HepG2 (cell line): Measurements from ENCODE around the gene C12orf43. TPM values are rescaled to one million over a fixed set of nuclear protein-coding genes. Genes with fewer than 3 reads are reported as not detected.
A peak's percentile ranks its signal among the peaks of the same experiment; 100 is the strongest.

ENCODE experiments used
- ARHGAP35 ChIP-seq: sonication (generic); formaldehyde crosslinking; IDR thresholded peaks from 2 replicates; pipeline ENCODE4 v1.9.0; 2022; ENCODE audit warnings: mild to moderate bottlenecking, inconsistent platforms, moderate library complexity, missing genetic modification reagents, borderline replicate concordance
- ATF4 ChIP-seq, 2 experiments: fragments of 450-650 bp in 1 of 2; sonication (generic) in 1 of 2; formaldehyde crosslinking; IDR thresholded peaks; 2 replicates each; pipeline versions ENCODE4 v1.5.0 to v1.8.0; 2020 to 2022; ENCODE audit warnings: mild to moderate bottlenecking in 1 of 2, missing genetic modification reagents in 1 of 2
- ATF5 ChIP-seq: sonication (generic); formaldehyde crosslinking; IDR thresholded peaks from 2 replicates; pipeline ENCODE4 v1.4.0; 2020; ENCODE audit warnings: mild to moderate bottlenecking, low read depth, missing genetic modification reagents
- BORCS8-MEF2B ChIP-seq: sonication (generic); formaldehyde crosslinking; IDR thresholded peaks from 2 replicates; pipeline ENCODE4 v1.8.0; 2022; ENCODE audit warnings: mild to moderate bottlenecking, missing genetic modification reagents
- GTF3A ChIP-seq: sonication (generic); formaldehyde crosslinking; conservative IDR thresholded peaks from 2 replicates; pipeline ENCODE4 v1.4.0; 2020; ENCODE audit warnings: mild to moderate bottlenecking, missing genetic modification reagents
- NCOA2 ChIP-seq: sonication (generic); formaldehyde crosslinking; IDR thresholded peaks from 2 replicates; pipeline ENCODE4 v1.8.0; 2022; ENCODE audit warnings: inconsistent platforms
- NFKBIZ ChIP-seq: IDR thresholded peaks from 2 replicates; pipeline ENCODE4 v1.6.1; 2018; ENCODE audit warnings: missing genetic modification reagents, missing compliant biosample characterization
- NR1H2 ChIP-seq: sonication (generic); formaldehyde crosslinking; IDR thresholded peaks from 2 replicates; pipeline ENCODE4 v1.8.1; 2022; ENCODE audit warnings: low read depth, missing genetic modification reagents, borderline replicate concordance
- NR2C2 ChIP-seq: sonication (generic); formaldehyde crosslinking; IDR thresholded peaks from 2 replicates; pipeline ENCODE4 v1.4.0; 2020; ENCODE audit warnings: missing genetic modification reagents, mild to moderate bottlenecking, moderate library complexity, borderline replicate concordance
- POLR2AphosphoS5 ChIP-seq: IDR thresholded peaks from 2 replicates; pipeline ENCODE4 v1.6.1; 2012; ENCODE audit warnings: low read depth, low read length
- RFX3 ChIP-seq: IDR thresholded peaks from 2 replicates; pipeline ENCODE4 v1.6.1; 2016; ENCODE audit warnings: missing biosample characterization, missing genetic modification reagents
- SKIL ChIP-seq: sonication (generic); formaldehyde crosslinking; IDR thresholded peaks from 2 replicates; pipeline ENCODE4 v1.8.0; 2022; ENCODE audit warnings: missing genetic modification reagents, mild to moderate bottlenecking, moderate library complexity, borderline replicate concordance
- SRF ChIP-seq: IDR thresholded peaks from 2 replicates; pipeline ENCODE4 v1.6.1; 2011; ENCODE audit warnings: mild to moderate bottlenecking, low read depth, low read length, moderate library complexity
- SRSF9 ChIP-seq: fragments of 200-400 bp; formaldehyde crosslinking; IDR thresholded peaks from 2 replicates; pipeline ENCODE4 v1.6.1; 2018; ENCODE audit warnings: borderline replicate concordance, mild to moderate bottlenecking, low read depth, low read length; ENCODE audit not compliant: insufficient read depth, poor library complexity, severe bottlenecking
- STAG1 ChIP-seq: sonication (generic); formaldehyde crosslinking; IDR thresholded peaks from 2 replicates; pipeline ENCODE4 v1.4.0; 2020; ENCODE audit warnings: missing genetic modification reagents
- TCF7L2 ChIP-seq: IDR thresholded peaks from 2 replicates; pipeline ENCODE4 v1.6.1; 2011; ENCODE audit warnings: mild to moderate bottlenecking, low read depth, low read length, moderate library complexity
- ZBTB7B ChIP-seq: sonication (generic); formaldehyde crosslinking; IDR thresholded peaks from 2 replicates; pipeline ENCODE4 v1.4.0; 2020; ENCODE audit warnings: missing genetic modification reagents
- ZFP91 ChIP-seq: sonication (generic); formaldehyde crosslinking; IDR thresholded peaks from 2 replicates; pipeline ENCODE4 v1.9.0; 2022; ENCODE audit warnings: missing genetic modification reagents, mild to moderate bottlenecking, borderline replicate concordance
- ZNF326 ChIP-seq: sonication (generic); formaldehyde crosslinking; IDR thresholded peaks from 2 replicates; pipeline ENCODE4 v1.4.0; 2020; ENCODE audit warnings: missing genetic modification reagents, borderline replicate concordance
- ZNF644 ChIP-seq: IDR thresholded peaks from 2 replicates; pipeline ENCODE4 v1.6.1; 2016; ENCODE audit warnings: low read depth
- polyA plus RNA-seq, 8 experiments: library from polyadenylated mRNA; depleted of rRNA in 3 of 8; stranded (reverse) in 7 of 8; unstranded in 1 of 8; fragments of >200 nt; fragmentation: Illumina TruSeq in 4 of 8; extraction: Trizol in 4 of 8; gene quantifications; 2 replicates each; pipeline versions ENCODE4 v1.2.1 to v1.2.3, GENCODE V29; 2011 to 2016; ENCODE audit warnings: low read depth in 4 of 8, missing spikeins in 1 of 8, mixed read lengths in 1 of 8; ENCODE audit not compliant: insufficient read depth in 1 of 8
- total RNA-seq, 5 experiments: library from RNA; depleted of rRNA; stranded (reverse); fragments of >200 nt; fragmentation: Illumina TruSeq; extraction: Trizol; gene quantifications; 2 replicates each; pipeline ENCODE4 v1.2.3, GENCODE V29; 2016; ENCODE audit warnings: low read depth in 1 of 5
- TF ChIP-seq, protein P1 (sequence below): sonication (generic); formaldehyde crosslinking; IDR thresholded peaks from 2 replicates; pipeline ENCODE4 v1.4.0; 2020; ENCODE audit warnings: missing genetic modification reagents

The C12orf43 gene
- total and polyA plus RNA-seq, 2 of the 13 experiments (the other 11 are each of a cell fraction or from before 2014, with no cell fraction given) = 7.9 to 11.1 TPM

DNA sequence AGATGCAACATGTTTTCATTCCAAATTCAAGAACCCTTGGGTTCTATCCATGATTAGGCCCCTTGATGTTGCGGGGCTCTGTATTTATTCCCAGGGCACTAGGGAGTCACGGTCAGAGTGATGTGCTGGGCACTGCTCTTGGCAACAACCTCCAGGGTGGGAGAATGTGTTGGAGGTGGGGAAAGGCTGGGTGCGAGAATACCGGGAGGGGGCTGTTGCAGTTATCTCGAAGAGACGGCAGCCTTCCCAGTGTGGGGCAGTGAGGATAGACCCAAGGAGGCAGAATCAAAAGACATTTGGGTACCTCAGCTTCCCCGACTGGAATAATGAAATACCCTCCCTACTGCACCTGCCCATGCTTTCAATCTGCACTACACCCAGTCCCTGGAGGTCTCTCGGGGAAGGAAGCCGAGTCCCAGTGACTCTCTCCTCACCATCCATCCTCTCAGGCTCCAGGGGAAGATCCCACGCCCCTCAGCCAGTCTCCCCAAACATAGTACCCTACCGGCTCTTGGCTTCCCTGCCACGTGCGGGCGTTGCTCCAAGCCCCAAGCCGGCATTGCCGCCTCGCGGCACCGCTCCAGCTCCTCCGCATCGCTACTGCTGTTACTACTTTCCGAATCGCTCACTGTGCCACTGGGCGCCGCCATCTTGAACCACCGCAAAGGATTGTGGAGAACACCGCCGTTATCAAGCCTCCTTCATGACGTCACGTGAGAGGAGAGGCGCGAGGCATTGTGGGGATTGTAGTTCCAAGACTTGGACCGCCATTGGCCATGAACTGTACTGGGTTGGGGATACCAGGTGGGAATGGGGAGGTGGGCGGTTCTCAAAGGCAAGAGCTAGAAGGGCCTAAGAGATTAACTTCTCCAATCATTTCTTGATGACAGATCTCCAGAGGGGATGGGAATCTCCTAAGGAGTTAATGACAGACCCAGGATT is at the start of gene C12orf43 (continued):
- TF ChIP-seq ZNF326 (CRISPR knock-in tag) (no peak), ZFP91 (CRISPR knock-in tag) (peak; percentile 58; the same call in 1 of the 2 replicates), TCF7L2 (no peak), ARHGAP35 (CRISPR knock-in tag) (no peak; the same call in 1 of the 2 replicates), NFKBIZ (CRISPR knock-in tag) (0 out of 2 replicates have a peak, but pooled peaks have one; percentile 57), ATF4 (CRISPR knock-in tag; IDR thresholded peaks at IDR 0.05) (0 out of 4 replicates have a peak, but pooled peaks of 1 of the 2 experiments have one; percentile 16), NR1H2 (no peak), STAG1 (no peak), NCOA2 (0 out of 2 replicates have a peak, but pooled peaks have one; percentile 17), POLR2AphosphoS5 (peak; percentile 83), SKIL (CRISPR knock-in tag) (no peak), SRF (no peak), BORCS8-MEF2B (peak; percentile 40; the same call in 1 of the 2 replicates), RFX3 (CRISPR knock-in tag) (no peak), ZNF644 (CRISPR knock-in tag) (peak; percentile 47; the same call in 1 of the 2 replicates), NR2C2 (CRISPR knock-in tag) (peak; percentile 74; the same call in 1 of the 2 replicates), GTF3A (CRISPR knock-in tag) (no peak), ATF5 (CRISPR knock-in tag) (no peak), ZBTB7B (CRISPR knock-in tag) (no peak), SRSF9 (no peak)
- TF ChIP-seq, protein P1, sequence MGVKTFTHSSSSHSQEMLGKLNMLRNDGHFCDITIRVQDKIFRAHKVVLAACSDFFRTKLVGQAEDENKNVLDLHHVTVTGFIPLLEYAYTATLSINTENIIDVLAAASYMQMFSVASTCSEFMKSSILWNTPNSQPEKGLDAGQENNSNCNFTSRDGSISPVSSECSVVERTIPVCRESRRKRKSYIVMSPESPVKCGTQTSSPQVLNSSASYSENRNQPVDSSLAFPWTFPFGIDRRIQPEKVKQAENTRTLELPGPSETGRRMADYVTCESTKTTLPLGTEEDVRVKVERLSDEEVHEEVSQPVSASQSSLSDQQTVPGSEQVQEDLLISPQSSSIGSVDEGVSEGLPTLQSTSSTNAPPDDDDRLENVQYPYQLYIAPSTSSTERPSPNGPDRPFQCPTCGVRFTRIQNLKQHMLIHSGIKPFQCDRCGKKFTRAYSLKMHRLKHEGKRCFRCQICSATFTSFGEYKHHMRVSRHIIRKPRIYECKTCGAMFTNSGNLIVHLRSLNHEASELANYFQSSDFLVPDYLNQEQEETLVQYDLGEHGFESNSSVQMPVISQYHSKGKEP (CRISPR knock-in tag) = no peak
